HG03354 (cell line): ENCODE data around the gene CAND2.
"Not testable (repeated sequence)": the region's sequence is repeated elsewhere in the genome, so short reads cannot be mapped to it uniquely, and the experiment has no call there.

Source experiments
- ATAC-seq: cut with Tn5 transposase; IDR thresholded peaks from one replicate; pipeline ENCODE4 v1.9.1; 2021; ENCODE audit warnings: mild to moderate bottlenecking; ENCODE audit not compliant: unreplicated experiment, poor library complexity, severe bottlenecking

The CAND2 gene

DNA sequence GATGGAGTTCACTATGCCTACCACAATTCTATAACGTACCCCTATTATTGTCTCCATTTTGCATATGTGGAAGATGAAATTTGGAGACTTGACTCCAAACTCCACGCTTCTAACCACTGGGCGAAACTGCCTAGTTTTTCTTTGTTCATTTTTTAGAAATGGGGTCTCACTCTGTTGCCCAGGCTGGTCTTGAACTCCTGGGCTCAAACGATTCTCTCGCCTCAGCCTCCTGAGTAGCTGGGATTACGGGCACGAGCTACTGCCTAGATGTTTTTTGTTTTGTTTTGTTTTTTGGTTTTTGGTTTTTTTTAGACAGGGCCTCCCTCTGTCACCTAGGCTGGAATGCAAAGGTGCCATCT is 45.5 kb downstream of the CAND2 start:
- no peak for ATAC-seq

DNA sequence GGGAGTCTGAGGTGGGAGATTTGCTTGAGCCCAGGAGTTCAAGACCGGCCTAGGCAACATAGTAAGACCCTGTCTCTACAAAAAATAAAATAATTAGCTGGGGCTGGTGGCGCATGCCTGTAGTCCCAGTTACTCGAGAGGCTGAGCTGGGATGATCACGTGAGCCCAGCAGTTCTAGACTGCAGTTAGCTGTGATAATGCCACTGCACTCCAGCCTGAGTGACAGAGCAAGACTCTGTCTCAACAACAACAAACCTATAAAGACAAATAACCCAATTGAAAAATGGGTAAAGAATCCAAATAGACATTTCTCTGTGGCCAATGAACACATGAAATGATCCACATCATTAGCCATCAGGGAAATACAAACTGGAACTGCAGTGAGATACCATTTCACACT is 46.0 kb downstream of the CAND2 start:
- no peak for ATAC-seq

DNA sequence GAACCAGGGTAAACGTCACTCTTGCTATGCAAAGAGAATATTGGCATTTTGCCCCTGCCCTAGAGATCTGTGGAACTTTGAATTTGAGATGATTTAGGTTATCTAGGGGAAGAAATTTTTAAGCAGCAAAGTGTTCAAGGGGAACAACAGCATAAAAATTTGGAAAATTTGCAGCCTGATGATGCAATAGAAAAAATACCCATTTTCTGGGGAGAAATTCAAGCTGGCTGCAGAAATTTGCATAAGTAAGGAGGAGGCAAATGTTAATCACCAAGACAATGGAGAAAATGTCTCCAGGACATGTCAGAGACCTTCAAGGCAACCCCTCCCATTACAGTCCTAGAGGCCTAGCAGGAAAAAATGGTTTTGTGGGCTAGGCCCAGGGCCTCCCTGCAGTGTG is 49.3 kb downstream of the CAND2 start:
- no peak for ATAC-seq

DNA sequence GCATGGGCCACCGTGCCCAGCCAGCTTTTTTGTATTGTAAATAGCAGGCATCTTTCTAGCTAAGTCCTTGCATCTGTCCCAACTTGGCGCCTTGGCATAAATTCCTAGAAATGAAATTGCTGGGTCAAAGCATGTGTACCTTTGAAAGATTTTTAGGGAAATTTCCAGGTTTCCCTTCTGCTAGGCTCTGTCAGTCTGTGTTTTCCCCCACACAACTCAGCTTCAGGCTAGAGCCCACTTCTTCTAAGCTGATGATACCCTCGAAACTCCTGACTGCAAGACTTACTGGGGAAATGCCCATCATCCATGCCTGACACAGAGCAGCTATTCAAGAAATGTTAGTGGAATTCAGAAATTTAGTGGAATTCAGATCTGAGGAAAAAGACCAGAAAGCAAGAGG is 55.7 kb downstream of the CAND2 start:
- no peak for ATAC-seq

DNA sequence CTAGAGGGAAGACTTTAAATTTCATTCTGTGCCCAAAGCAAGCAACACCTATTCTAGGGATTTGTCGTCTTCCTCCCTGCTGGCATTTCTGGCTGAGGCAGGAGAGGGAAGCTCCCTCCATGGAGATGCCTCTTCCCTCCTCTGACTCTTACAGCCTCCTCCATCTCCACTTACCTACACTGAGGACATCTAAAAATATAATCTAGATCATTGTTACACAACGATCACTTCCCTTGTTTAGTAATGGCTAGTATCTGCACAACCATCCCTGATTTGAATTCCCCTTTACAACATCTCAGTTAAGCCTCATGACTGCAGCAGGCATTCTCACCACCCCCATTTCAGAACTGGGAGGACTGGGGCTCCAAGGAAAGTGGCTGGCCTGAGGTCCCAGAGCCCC is 57.4 kb downstream of the CAND2 start:
- ATAC-seq = not testable (repeated sequence)

DNA sequence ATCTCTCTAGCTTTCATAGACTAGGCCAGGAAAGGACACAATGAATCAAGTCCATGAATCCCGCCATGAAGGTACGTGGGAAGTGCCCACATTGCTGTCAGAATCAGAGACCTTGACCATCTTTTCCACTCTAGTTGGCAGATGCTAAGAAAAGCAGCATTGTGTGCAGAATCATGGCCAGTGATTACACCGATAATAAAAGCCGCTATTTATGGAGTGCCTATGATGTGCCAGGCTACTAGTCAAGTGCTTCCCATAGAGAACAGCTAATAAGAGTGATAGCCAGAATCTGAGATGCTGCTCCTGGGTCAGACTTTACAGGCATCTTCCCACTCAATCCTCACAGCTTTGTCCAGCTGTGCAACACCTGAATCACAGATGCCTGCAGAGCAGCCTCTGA is 58.1 kb downstream of the CAND2 start:
- ATAC-seq = no peak

DNA sequence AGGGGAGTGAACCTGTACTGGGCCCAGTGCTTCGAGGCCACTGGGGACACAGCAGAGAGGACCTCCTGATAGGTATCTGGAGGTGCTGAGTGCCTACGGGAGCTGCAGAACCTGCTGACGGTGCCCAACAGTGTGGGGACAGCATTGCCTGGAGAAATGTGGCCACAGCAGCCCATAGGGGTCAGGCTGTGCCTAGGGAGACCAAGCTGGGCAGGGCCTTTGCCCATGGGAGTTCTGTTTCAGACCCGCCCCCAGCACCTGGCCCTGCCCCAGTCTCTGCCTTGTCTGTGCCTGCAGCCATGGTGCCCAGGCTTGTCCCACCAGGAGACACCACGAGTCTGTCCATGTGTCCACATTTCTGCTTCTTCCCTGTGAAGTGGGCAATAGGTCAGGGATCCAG is 60.1 kb downstream of the CAND2 start:
- ATAC-seq = no peak

DNA sequence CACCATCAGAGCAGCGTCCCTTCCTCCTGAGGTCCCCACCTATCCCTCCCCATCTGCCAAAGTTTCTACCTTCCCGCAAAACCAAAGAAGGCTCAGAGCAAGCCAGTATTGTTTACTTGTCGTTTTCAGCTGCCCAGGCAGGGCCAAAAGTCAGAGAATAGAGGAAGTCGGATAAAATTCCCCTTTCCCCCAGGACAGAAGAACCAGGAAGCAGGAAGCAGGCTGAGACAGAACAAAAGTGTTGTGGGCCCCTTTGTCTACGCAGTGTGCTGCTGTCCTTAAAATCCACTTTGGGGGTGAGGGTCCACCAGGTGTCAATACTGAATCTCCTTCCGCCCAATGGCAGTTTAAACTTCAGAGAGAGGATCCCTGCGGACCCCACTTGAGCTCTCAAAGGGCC is 63.4 kb downstream of the CAND2 start:
- no peak for ATAC-seq

DNA sequence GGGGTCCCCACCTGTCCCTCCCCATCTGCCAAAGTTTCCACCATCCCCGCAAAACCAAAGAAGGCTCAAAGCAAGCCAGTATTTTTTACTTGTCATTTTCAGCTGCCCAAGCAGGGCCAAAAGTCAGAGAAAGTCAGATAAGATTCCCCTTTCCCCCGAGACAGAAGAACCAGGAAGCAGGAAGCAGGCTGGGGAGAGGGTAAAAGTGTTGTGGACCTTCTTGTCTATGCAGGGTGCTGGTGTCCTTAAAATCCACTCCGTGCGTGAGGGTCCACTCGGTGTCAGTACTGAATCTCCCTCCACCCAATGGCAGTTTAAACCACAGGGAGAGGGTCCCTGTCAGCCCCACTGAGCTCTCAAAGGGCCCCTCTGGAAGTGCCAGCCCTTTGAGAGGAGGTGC is 65.1 kb downstream of the CAND2 start:
- ATAC-seq = no peak

DNA sequence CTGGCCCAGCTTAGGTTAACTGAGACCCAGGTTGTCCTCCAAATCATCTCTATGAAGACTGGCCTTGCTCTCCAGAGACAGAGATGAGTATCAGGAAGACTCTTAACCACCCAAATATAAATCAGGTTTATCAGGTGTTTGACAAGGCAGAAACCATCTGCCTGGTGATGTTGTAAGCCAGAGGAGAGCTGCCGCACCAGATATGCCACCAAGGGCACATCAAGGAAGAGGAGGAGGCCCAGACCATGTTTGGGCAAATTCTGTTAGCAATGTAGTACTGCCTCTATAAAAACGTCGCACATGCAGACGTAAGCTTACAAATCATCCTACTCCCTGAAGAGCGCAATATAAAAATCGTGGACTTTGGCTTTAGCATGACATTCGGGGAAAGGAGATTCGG is 65.9 kb downstream of the CAND2 start:
- no peak for ATAC-seq

DNA sequence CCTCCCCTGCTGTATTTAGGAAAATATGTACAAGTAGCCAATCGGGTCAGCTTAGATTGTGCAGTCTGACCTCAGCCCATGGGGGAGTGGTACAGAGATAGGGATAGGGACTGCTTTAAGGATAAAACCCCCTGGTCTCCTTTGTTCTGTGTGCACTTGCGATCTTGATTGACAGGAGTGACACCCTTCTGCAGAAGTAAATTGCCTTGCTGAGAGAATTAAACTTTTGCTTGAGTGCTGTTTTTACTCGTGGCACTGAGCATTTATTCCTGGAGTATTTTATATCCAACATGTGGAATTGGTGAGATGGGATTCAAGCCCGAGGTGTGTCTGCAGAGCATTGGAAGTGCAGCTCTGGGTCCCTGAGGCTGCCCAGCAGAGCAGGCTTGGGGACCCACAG is 68.8 kb downstream of the CAND2 start:
- ATAC-seq = no peak

DNA sequence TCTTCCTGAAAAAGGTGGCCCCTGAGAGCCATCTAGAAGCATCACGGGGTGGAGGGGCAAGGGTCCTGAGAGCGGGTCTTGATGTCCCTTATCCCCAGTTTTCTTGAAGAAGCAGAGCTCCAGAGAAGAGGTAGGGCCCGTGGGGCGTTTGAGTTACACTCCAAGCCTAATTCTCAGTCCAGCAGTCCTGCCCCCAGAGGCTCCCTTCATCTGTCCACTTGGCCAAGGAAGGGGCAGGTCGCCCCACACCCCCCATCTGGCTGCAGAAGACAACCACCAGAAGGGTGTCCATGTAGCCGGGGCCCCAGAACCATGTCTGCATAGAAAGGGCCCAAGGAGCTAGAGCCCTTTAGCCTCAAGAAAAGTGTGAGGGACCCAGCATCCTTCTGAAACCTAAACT is 70.4 kb downstream of the CAND2 start:
- no peak for ATAC-seq

DNA sequence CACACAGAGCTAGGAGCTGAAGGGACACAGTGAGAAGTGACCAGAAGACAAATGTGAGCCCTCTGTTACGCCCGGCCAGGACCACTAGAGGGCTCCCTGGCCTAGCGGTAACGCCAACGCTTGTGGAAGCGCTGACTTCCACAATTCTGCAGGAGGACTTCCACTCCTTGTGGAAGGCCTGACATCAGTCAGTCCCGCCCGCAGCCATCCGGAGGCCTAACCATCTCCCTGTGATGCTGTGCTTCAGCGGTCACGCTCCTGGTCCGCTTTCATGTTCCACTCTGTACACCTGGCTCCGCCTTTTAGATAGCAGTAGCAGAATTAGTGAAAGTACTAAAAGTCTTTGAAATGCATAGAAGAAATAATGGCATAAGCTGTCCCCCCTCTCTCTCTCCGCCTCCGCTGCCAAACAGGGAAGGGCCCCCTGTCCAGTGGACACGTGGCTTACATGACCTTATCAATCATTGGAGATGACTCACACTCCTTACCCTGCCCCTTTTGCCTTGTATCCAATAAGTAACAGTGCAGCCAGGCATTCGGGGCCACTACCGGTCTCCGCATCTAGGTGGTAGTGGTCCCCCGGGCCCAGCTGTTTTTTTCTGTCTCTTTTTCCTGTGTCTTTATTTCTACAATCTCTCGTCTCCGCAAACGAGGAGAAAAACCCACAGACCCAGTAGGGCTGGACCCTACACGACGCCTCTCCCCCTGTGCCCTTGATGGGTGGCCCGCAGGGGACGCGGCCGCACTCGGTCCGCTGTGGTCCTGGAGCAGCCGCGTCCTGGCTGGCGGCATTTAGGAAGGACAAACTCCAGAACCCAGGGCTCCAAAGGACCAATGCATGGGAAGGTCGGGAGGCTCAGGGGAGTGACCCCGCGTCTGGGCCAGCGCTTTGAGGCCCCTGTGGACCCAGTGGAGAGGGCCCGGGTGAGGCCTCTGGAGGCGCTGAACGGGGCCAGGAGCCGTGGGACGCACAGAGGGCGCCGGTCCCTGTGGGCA is 71.9 kb downstream of the CAND2 start:
- ATAC-seq = peak; percentile 67

DNA sequence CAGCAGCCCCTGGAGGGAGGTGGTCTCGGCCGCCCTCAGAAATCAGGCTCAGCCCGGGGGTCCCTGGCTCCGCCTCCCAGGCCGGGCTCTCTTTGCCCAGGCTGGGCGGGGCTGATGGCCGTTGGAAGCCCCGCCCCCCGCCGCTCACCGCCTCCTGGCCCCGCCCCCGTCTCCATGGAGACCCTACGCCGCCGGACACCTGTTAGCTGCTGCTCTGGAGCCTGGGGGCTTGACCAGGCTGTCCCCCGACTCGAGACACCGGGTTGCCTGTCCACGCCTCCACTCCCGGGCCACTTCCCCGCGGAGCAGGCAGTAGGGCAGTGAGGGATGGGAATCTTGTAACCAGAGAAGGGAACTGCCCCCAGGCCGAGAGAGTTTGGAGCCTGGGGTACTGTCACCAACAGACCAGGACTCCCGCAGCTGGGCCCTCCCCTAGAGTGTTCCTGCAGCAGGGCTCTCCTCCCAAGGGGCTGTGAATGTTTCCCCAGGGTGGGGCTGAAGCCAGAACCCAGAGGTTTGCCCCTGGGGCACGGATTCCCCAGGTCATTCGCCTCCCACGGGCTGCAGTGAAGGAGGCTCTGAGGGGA is 72.6 kb downstream of the CAND2 start:
- ATAC-seq = peak; percentile 55

DNA sequence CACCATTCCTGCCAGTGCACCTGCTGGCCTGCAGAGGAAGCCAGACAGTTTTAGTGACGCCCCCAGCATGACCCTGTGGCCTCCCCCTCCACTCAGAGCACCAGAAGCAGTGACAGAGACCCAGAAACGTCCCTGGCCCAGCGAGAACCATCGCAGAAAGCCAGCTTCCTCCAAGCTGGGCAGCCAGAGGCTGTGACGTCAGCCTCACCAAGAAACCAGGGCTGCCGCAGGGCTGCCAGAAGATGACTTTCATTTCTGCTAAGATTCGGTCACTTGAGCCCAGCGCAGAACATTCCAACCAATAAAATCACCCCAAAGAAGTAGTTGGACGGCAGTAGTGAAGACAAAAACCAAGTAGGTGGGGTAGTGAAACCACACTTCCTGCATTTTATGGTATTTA is 74.5 kb downstream of the CAND2 start:
- ATAC-seq = no peak

DNA sequence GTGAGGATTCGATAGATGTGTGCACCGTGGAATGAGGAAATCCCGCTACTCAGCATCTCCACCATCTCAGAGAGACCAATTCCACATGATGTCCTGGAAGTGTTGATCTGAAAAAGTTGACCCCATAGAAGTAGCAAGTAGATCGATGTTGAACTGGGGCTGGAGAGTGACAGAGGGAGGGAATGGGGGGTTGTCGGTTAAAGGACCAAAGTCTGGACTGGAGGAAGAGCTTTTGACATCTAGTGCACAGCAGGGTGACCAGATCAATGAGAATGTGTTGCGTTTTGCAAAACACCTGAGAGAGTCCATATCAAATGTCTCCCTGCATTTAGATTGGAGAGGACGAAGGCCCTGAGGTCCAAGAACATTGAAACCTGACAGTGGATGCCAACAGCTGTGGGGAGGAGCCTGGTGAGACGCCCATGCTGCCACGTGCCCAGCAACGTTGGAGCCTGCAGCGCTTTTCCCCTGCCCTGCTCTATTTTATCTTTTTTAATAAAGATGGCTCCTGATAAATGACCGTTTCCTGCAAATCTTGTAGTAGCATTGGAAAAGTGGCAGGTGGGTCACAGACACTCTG is 75.0 kb downstream of the CAND2 start:
- ATAC-seq = no peak

DNA sequence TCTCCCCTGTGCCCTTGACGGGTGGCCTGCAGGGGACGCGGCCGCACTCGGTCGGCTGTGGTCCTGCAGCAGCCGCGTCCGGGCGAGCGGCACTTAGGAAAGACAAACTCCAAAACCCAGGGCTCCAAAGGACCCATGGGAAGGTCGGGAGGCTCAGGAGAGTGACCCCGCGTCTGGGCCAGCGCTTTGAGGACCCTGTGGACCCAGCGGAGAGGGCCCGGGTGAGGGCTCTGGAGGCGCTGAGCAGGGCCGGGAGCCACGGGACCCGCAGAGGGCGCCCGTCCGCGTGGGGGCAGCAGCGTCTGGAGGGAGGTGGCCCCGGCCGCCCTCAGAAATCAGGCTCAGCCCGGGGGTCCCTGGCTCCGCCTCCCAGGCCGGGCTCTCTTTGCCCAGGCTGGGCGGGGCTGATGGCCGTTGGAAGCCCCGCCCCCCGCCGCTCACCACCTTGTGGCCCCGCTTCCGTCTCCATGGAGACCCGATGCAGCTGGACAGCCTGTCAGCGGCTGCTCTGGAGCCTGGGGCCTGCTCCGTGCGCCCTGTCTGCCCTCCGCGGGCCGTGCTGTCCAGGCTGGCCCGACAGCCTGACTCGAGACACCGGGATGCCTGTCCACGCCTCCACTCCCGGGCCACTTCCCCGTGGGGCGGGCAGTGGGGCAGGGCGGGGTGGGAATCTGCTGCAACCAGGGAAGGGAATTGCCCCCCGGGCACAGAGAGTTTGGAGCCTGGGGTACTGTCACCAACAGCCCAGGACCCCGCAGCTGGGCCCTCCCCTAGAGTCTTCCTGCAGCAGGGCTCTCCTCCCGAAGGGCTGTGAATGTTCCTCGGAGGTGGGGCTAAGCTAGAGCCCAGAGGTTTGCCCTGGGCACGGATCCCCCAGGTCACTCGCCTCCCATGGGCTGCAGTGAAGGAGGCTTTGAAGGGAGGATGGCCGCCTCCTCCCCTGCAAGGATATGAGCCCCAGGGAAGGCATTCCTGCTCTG is 79.7 kb downstream of the CAND2 start:
- no peak for ATAC-seq

DNA sequence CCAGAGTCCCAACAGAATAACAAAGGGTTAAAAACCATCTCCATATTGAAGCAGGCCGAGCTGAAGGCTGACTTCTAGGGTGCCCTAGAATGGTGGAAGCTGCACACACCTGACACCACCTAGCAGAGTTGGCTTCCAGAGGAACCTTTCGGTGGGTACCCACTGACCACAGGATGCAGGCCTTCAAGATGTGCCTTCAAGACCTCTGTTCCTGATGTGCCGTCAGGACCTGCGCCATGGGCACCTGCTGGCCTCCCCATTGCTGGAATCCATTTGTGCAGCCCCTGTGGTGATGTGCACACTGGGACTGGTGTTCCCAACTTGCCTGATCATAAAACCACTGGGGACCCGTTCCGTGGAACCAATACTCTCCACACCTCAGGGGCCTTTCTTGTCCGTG is 80.6 kb downstream of the CAND2 start:
- ATAC-seq = no peak

DNA sequence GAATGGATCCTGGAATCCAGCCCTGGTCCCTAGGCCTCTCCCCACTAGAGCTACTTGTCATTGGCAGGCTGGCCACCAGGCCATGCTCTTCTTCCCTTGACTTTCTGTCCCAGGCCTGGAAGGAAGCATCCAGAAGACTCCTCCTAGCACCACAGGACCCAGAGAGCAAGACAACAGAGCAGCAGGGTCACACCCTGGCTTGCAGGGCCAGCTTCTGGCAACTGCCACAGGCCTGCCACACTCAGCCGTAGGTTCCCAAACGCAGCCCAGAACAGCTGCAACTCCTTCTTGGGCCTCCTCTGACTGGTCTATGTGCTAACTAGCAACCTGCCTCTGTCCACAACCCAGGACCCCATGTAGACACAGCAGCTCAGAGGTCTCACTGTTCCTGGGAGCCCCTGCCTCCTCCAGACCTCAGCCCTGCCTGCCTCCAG is 81.7 kb downstream of the CAND2 start:
- ATAC-seq = no peak

DNA sequence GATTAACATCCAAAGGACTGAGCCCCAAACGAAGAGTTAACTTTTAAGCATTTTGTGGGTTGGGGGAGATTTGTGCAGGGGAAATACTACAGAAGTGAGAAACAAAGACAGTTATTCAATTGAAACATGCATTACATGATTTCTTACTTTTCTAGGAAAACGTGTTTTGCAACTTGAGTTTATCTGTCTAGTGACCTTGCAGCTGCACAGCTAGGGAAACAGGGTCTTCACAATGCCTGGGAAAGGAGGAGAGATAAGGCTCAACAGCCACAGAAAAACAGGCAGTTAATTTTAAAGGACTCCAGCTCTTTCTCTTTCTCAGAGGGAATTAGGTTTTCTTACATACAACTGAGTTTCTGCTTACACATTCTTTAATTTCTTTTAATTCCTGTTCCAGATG is 82.3 kb downstream of the CAND2 start:
- ATAC-seq = not testable (repeated sequence)
